NCI-H345 (cell line): ENCODE data around the gene GOLPH3.
"Not testable (repeated sequence)": the region's sequence is repeated elsewhere in the genome, so short reads cannot be mapped to it uniquely, and the experiment has no call there.

ENCODE experiments used
- DNase-seq: peaks from one replicate; lab custom pipeline; 2025; lab: John Stamatoyannopoulos, UW

GOLPH3 gene

GRCh38 chr5:32135086-32135485 is 39.0 kb downstream of the GOLPH3 start:
- no peak for DNase-seq

GRCh38 chr5:32132757-32133156 is 41.4 kb downstream of the GOLPH3 start:
- no peak for DNase-seq

- DNase-seq, result no peak
Measured at GRCh38 chr5:32131604-32132003, 42.5 kb downstream of the GOLPH3 start.

GRCh38 chr5:32130865-32131264 is 43.3 kb downstream of the GOLPH3 start:
- DNase-seq, result no peak

- no peak for DNase-seq
Measured at GRCh38 chr5:32129074-32129598, 45.0 kb downstream of the GOLPH3 start.

- DNase-seq, result no peak
Measured at GRCh38 chr5:32127711-32128110, 46.4 kb downstream of the GOLPH3 start.

- no peak for DNase-seq
Measured at GRCh38 chr5:32126691-32127090, 47.4 kb downstream of the GOLPH3 start.

GRCh38 chr5:32123889-32124676 is 50.0 kb downstream of the GOLPH3 start:
- DNase-seq, result no peak

- DNase-seq, result no peak
Measured at GRCh38 chr5:32123058-32123805, 50.9 kb downstream of the GOLPH3 start.

GRCh38 chr5:32118922-32119321 is 55.2 kb downstream of the GOLPH3 start:
- not testable (repeated sequence) for DNase-seq

GRCh38 chr5:32116574-32117313 is 57.4 kb downstream of the GOLPH3 start:
- DNase-seq, result no peak

GRCh38 chr5:32115985-32116384 is 58.1 kb downstream of the GOLPH3 start:
- DNase-seq, result no peak

- no peak for DNase-seq
Measured at GRCh38 chr5:32110111-32110696, 63.9 kb downstream of the GOLPH3 start.

- DNase-seq, result no peak
Measured at GRCh38 chr5:32109236-32109635, 64.9 kb downstream of the GOLPH3 start.

GRCh38 chr5:32108167-32108566 is 66.0 kb downstream of the GOLPH3 start:
- no peak for DNase-seq

GRCh38 chr5:32107291-32107690 is 66.8 kb downstream of the GOLPH3 start:
- DNase-seq, result no peak

GRCh38 chr5:32103521-32103920 is 70.6 kb downstream of the GOLPH3 start:
- no peak for DNase-seq

GRCh38 chr5:32102254-32102986 is 71.7 kb downstream of the GOLPH3 start:
- no peak for DNase-seq

- DNase-seq, result no peak
Measured at GRCh38 chr5:32100691-32101302, 73.3 kb downstream of the GOLPH3 start.

GRCh38 chr5:32100230-32100629 is 73.9 kb downstream of the GOLPH3 start:
- no peak for DNase-seq

- DNase-seq, result no peak
Measured at GRCh38 chr5:32099486-32100035, 74.6 kb downstream of the GOLPH3 start.
